ENCODE measurements around the gene KATNB1.
"Not testable (repeated sequence)": the region's sequence is repeated elsewhere in the genome, so short reads cannot be mapped to it uniquely, and the experiment has no call there.

The KATNB1 gene

DNA sequence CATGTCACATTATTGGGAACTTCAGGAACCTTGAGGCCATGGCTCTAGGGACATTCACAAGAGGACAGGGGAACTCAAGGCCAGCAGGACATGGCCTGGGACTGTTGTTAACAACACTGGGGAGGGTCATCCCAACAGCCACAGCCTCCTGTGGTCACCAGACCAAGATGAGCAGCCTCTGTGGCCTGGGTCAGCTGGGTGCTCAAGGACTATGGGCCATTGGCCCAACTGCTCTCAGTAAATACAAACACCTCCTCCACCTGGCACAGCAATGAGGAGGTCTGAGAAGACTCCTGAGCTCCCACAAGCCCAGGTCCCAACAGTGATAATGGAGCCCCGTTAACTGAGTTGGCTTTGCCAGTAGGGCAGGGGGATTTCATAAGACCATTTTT lies 45.8 kb downstream of the KATNB1 start:
- DNase-seq = no peak

DNA sequence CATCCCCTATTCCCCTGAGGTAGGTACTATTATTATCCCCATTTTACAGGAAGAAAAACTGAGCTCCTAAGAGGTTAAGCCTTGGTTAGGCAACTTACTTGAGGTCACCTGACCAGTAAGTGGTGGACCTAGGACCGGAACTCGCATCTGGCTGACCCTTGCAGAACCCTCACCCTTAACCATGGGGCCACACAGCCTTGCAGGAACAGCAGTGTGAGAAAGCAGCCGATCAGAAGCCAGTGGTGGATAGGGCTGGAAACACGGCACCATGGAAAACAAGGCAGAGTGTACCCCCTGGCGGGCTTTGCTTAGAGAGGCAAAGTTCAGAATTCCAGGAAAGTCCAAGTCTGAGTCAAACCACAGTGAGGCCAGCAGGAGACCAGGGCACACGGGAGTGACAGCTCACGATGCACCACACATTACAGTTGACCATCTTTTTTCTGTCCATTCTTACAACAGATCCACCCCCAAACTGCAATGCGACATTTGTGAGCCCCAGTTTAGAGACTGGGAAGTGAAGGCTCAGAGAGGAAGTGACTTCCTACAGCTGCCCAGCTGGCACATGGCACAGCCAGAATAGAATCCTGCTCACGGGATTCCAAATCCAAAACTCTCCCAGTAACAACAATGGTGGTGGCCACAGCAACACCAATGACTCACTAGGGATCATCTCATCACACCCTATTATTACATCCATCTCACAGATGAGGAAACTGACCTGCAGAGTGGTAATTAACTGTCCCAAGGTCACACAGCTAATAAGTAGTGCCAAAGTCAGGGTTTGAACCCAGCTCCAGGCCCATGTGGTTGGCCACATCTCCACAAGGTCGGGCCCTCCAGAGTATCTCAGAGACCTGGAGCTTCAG lies 46.4 kb downstream of the KATNB1 start:
- no peak for DNase-seq

DNA sequence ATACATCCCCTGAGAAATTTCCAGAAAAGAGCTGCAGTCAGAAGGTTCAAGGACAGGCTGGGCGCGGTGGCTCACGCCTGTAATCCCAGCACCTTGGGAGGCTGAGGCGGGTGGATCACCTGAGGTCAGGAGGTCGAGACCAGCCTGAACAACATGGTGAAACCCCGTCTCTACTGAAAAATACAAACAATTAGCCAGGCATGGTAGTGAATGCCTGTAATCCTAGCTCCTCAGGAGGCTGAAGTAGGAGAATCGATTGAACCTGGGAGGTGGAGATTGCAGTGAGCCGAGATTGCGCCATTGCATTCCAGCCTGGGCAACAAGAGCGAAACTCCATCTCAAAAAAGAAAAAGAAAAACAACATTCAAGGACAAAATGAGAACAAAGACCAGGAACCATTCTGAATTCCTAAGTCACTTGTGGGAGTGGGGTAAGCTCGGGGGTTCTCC lies 47.1 kb downstream of the KATNB1 start:
- DNase-seq = not testable (repeated sequence)

DNA sequence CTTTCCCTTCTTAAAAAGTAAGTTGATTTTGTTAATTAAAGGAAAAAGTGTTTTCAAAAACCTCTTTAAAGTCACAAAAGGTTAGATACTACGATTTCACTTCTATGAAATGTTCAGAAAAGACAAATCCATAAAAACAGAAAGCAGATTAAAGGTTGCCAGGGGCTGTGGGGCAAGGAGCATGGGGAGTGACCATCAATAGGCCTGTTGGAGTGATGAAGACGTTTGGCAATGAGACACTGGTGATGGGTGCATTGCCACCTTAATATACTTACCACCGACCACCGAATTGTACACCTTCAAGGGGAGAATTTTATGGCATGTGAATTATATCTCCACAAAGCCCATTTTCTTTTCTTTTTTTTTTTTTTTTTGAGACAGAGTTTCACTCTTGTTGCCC lies 47.5 kb downstream of the KATNB1 start:
- DNase-seq = no peak

DNA sequence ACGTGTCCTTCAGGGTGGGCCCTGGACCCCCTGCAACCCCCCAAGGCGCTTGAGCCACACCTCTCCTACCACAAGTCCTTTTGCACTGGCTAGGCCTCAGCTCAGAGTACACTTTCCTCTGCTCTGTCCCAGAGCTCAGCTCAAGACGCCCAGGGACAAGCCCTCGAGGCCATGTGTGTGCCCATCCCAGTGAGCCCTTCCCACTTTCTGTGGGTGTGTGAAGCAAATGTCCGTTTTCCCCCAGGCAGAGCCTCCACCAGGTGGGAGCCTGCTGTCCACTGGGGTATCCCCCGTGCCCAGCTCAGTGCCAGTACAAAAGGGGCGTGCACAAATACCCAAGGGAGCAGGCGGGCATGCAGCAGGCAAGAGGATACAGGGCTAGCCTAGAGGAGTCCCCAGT lies 48.3 kb downstream of the KATNB1 start:
- DNase-seq = no peak

DNA sequence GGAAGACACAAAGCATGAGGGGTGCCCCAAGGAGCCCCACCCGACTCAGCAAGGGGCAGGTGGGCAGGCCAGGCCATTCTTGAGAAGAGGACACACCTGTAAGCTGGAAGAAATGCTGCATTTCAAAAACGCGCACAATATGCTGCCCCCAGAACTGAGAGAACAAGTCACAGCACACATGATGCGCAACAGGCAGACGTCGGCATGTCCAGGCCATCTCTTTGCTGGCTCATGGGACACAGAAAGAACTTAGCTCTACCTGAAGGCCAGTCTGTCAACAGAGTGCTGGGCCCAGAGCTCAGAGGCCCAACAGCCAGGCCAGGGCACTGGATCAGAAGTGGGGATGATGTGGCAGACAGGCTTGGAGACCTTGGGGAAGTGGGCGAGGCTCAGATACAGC lies 48.8 kb downstream of the KATNB1 start:
- no peak for DNase-seq

DNA sequence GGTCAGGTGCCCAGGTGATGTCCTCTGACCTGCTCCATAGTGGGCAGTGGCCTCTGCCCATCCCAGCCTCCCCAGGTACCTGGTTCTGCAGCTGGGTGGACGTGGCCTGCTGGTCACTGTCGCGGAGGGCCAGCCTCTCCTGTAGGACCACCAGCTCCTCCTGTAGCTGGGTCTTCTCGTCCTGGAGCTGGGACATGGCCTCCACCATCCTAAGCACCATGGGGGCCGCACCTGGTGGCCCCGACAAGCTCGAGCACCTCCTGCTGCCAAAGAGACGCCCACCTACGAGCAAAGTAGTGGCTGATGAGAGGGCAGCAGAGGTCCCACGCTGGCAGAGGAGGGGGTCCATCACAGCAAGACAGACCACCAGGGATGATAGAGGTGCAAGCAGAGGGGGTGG lies 49.8 kb downstream of the KATNB1 start:
- no peak for DNase-seq

DNA sequence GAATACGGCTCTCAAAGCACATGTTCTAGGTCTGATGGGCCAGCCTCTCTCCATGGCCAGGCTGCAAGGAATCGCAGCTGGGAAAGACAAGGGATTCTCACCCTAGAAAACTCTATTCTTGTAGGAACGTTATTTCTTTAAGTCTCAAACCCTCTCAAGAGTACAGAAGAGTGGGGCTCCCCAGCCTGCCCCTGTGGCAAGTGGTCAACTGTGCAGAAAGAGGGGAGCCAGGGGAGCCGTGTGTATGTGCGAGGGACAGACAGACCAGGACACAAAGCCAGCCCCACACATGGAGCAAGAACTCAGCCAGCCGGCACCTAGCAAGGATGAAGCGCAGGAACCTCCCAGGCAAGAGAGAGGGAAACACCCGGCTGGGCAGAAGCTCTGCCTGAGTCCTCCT lies 50.4 kb downstream of the KATNB1 start:
- no peak for DNase-seq

DNA sequence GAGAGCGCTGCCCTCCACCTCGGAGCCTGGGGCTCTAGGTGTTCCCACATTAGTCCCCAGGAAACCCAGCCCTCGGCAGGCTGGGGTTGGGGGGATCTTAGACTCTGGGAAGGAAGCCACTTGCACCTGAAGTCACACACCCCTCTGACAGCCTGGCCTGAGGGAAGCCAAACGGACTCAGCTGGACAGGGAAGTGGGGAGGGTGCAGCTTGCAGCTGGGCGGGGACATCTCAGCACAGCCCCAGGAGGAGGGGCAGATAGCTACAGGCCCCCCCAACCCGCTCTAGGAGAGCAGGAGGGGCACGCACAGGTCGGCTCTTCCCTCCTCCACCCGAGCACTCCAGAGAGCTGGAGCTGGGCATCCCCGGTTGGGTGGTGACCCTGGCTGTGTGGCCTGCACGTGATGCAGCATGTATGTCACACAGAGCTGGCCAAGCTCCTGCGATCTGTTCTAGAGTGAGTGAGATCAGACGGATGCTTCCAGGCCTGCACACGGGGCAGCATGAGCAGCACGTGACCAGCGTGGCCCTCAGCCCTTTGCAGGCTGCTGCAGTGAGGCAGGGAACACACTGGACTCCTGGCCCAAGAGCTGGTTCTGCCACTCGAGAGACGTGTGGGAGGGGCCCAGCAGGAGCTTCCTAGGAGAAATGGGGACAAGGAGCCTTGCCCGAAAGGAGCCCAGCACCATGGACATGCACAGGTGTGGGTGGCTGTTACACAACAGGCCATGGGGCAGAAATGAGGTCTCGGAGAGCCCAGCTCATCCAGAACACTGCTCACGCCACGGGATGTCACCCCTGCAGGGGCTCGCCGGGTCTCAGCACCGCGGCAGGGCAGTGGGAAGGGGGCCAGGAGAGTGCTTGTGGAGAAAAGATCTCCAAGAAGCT lies 51.3 kb downstream of the KATNB1 start:
- no peak for DNase-seq

DNA sequence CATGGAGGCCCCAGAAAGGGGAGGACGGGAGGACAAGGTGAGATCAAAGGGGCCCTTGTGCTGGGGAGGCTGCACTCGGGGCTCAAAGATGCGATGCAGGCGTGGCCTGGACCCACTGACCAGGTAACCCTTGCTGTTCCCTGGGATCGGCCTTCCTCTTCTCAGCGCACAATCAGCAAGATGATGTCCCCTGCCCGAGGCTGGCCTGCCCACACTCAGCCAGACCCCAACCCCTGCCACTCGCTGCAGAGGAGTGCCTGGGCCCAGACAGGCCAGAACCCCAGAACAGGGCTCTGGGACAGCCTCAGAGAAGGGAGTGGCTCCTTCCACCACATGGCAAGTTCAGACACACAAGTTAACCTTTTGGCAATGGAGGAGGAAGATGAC lies 51.9 kb downstream of the KATNB1 start:
- no peak for DNase-seq

DNA sequence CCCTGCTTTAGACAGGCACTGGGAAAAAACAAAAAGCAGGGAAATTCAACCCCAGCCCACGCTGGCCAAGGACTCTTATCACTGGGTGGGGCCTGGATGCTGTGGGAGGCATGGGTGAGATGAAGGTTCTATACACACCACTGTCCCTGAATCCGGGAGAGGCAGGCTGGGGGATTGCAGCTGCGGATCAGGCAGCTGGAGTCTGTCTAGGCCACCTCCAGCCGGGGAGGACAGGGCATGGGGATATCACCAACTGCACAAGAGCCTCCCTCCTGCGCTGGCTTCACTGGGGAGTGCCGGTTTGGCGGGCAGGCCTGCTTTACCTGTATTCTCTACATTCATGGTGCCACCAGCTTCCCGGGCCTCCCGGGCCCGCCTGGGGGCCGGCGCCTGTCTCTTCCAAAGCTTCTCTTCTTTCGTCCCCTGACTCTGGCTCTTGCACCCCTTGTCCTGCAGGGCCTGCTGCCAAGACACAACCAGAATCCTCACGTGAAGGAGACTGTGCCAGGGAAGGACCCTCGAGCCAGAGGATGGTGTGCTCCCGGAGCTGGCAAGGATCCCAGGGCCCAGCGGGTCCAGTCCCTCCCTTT lies 52.8 kb downstream of the KATNB1 start:
- no peak for DNase-seq

DNA sequence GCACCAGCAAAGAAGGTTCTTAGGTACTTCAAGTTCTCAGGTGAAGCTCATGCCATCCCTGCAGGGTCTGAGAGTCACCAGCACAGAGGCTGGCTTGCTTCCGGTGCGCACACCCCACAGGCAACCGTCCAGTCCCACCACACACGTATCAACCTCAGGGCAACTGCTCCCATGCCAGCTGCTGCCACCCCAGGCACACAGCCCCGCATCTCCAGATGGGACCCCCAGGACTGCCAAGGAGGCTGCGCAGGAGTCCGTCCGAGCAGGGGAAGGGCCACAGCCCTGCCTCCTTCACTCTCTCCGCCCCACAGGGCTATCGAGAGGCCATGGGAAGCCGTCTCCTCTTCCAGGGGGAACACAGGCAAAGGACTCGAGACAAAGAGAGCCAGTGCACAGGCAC lies 53.4 kb downstream of the KATNB1 start:
- no peak for DNase-seq

DNA sequence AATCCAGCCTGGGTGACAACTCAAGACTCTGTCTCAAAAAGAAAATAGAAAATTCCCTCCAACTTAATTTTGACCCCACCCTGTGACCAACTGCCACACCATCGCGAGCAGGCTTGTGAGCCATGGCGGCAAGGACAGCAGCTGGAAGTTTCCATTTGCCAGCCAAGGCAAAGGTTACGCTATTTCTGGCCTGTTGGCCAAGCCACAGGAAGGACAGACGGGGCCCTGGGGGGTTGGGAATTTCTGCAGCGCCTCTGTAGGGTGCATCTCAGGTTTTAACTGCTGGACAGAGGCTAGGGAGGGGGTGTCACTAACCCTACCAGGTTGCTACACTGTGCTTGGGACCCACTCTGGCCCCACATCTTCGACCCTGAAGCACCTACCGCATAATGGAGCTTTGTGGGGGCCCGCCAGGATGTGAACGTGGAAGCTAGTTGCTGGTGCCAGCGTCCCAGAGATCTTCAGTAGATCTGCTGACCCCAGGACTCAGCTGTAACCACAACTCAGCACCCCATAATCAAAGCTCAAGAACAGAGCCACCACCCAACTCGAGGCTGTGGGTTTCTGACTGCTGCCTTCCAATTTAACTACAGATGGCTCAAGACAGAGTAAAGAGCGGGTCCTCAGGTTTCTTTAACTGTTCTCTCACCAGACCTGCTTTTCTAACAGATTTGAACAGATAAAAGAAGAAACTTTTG lies 55.8 kb downstream of the KATNB1 start:
- DNase-seq = no peak

DNA sequence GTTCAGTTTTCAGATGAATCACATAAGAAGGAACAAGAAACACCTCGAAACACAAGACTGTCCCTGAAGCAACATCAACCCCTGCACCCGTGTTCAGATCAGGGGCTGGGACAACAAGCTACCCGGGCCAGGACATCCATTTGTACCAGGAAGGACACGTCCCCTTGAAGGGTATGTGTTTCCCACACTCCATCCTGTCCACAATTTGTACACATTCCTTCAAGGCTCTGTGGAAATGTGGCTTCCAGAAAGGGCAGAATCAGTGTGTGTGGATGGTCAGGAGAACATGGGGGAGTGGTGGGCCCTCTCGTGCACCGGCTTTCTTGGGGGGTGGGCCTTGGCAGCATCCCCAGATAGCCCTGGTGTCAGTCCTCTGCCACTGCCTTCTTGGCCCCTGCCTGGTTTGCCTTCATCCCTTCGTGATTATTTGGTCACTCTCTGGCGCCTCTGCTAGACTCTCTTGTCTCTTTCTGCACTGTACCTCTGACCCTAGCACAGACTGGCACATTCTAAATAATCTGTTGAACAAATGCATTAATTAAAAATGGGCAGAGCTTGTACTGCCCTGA lies 56.4 kb downstream of the KATNB1 start:
- DNase-seq = no peak

DNA sequence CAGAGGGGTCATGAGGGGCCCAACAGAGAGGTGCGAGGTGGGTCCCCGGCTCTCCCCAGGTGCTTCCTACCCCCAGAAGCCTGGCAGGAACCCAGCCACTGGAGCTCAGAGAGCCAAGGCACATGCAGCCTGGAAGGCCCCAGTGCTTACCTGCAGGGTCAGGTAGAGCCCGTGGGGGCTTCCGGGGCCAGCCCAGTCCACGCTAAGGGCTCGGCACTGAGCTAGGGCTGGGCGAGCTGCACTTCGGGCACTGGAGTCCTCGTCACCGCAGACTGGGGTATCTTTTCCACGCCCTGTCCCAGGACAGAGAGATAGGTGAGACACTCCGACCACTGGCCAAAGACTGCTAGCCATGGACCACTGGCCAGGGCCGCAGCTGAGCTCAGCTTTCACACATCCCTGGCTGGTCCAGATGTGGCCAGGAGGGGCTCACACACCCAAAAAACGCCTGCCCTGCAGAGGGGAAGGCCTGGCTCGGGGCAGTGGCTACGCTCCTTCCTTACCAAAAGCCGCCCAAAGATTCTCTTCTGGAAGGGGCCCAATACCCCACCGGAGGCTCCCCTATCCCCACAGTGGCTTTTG lies 59.4 kb downstream of the KATNB1 start:
- no peak for DNase-seq

DNA sequence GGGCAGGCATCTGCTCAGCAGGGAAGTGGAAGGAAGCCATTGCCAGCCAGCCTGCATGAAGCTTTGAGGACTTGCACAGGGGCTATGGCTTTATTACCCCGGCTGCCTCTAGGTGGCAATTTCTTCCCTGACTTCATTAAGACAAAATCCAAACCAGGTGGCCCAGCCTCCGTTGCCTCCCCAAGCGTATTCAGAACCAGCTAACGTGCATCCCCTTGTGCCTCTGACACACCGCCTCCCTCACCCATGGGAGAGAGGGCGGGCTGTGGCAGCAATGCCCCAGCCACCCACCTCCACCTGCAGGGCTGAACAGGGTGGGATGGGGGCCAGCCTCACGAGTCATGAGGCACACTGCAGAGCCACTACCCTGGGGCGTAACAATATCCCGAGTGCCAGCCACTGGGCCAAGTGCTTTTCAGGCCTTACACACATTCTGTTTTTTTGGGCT lies 59.9 kb downstream of the KATNB1 start:
- DNase-seq = peak; percentile 64

DNA sequence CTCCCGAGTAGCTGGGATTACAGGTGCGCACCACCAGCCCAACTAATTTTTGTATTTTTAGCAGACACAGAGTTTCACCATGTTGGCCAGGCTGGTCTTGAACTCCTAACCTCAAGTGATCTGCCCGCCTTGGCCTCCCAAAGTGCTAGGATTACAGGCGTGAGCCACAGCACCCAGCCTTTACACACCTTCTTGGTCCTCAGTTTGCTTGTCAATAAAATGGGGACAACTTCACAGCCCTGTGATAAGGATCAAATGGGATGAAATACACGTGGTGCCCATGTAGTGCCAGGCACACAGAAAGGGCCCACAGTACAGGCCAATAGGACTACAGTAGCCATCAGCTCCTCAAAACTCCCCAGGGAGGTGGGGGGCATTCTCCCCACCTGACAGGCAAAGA lies 60.4 kb downstream of the KATNB1 start:
- not testable (repeated sequence) for DNase-seq

DNA sequence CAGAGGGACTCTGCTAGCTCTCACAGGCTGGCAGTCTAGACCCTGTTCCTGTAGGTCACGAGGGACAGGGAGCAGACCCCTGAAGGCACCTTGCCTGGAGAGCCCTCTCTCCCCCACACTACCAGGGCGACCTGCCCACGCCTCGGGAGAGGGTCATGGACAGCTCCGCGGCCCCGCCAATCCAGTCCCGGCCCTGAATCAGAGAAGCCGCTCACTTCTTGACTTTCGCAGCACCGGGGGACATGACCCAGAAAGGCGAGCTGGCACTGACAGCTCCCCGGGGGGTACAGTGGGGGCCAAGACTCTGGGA lies 61.6 kb downstream of the KATNB1 start:
- DNase-seq = no peak

DNA sequence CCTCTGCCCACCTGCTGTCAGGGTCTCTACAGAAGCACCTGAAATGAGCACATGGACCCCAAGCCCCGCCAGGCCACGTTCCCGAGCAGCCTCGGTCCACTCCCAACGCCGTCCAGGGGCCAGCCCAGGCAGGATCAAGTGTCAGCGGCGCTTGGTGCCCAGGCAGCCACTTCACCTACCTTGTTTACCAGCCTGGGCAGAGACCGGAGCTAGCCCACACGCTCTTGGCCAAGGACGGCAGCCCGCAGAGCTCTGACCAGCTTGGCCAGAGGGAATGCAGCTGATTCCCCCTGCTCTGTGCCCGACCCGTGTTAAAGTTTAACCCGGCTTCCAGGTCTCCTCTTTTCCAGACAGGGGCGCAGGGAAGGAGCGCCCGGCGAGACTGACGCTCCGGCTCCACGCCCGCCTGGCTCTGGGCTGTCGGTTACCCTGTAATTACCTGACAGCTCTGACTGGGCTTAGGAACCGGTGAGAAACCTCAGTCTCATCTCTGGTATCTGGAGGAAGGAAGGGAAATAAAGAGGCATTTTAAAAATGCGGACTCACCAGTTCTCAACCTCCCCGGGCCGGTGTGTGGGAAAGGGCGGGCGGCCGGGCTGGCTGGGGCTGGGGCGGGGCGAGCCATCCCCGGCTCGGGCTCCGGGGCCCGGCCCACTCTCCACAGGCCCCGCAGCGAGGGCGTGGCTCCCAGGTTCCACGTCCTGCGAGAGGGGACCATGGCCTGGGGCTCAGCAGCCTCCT lies 62.1 kb downstream of the KATNB1 start:
- no peak for DNase-seq

DNA sequence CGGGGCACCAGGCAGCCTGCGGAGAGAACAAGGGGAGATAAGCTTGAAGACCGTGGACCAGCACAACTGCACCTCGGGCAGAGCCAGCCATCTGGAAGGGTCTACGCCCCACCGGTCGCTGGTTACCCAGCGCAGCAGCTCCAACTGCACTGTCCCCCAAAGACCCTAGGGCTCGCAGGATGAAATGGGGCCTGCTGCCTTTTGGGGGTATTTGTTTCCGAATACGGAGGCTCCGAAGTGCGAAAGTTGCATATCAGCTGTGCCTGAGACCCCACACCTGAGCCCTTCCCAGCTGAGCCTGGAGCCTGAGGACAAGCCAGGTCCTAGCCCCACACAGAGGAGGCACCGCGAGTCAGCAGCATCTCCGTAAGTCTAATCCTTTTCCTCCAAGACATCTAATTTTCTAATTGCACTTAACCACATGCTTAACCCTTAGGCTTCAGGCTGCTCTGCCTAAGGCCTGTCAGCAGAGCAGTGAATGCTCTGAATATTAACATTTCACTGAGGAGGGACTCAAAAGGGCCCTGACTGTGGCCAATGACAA lies 62.8 kb downstream of the KATNB1 start:
- no peak for DNase-seq

DNA sequence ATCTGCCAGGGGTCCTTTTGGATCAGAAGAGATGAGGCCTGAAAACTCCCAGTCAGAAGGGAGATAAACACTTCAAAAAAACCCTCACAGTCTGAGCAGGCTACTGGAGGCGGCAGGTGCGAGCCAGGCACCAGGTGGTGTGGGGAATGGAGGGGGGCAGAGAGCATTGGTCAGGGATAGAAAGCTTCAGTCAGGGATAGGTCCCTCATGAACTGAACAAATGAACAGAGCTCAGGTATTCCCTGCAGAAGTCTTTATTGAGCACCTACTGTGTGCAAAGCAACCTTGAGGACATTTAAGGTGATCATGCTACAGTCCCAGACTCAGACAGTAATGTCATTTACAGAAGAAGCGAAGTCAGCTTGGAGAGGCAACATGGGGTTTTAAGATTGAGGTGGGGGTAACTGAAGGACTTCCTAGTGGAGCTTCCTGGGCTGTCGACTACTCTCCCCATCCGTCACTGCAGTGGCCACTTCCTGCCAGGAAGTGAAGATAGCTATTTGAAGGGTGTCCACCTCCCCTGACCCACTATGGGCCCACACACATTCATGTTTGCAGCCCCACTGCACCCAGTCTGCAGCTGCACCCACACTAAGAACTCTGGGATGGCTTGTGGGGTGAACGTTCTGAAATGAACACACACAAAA lies 63.5 kb downstream of the KATNB1 start:
- no peak for DNase-seq
